ENCODE results near the gene CHD5.

- TF ChIP-seq CTCF (IDR thresholded peaks at IDR 0.05) (no peak), ZFX (IDR thresholded peaks at IDR 0.05; ENCODE audit: borderline replicate concordance) (no peak)
Measured at GRCh38 chr1:6212193-6212959, 32.3 kb upstream of the CHD5 start.
